Stimulated activated memory B cell treated with anti-CD40 and anti-IgM and Interleukin-4, amounts not matched to agents 10 μg/mL and 1 μg/mL and 100 μg/mL, for 72 hours (primary cell): ENCODE results near the gene ANGEL1.

ENCODE experiments used
- ATAC-seq: fragments of 150-1000 bp; cut with Tn5 transposase; 2 replicates; pipeline ENCODE4 v1.10.0; 2021
- H3K27ac Mint-ChIP-seq: one replicate; pipeline ENCODE4 v1.8.0; 2022; ENCODE audit warnings: mild to moderate bottlenecking, mixed read lengths
- H3K27me3 Mint-ChIP-seq: one replicate; pipeline ENCODE4 v1.8.0; 2022; ENCODE audit warnings: mixed read lengths
- H3K36me3 Mint-ChIP-seq: one replicate; pipeline ENCODE4 v1.8.0; 2022; ENCODE audit warnings: mixed read lengths
- H3K4me1 Mint-ChIP-seq: one replicate; pipeline ENCODE4 v1.8.0; 2022; ENCODE audit warnings: mixed read lengths
- H3K4me3 Mint-ChIP-seq: one replicate; pipeline ENCODE4 v1.8.0; 2022; ENCODE audit warnings: mild to moderate bottlenecking, moderate library complexity, mixed read lengths
- H3K9me3 Mint-ChIP-seq: one replicate; pipeline ENCODE4 v1.8.0; 2022; ENCODE audit warnings: mixed read lengths

The ANGEL1 gene

DNA sequence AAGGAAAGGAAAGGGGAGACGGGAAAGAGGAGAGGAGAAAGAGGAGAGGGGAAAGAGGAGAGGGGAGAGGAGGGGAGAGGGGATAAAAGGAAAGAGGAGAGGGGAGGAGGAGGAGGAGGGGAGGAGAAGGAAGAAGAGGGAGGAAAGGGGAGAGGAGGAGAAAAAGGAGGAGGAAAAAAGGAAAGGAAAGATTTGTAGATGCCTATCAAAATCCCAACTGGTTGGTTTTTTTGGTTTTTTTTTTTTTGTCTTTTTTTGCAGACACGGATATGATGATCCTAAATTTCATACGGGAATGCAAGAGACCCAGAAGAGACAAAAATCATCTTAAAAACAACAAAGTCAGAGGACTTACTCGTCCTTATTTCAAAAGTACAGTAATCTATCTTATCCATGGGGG is 19.4 kb downstream of the ANGEL1 start:
- no peak overlapping the region for H3K4me3 Mint-ChIP-seq
- H3K27me3 Mint-ChIP-seq: no peaks in the 10 kb centered on the region
- no peaks in the 10 kb centered on the region for H3K4me1 Mint-ChIP-seq
- peaks cover 3% of the 10 kb centered on the region for H3K9me3 Mint-ChIP-seq
- ATAC-seq: no peak
- H3K36me3 Mint-ChIP-seq: peaks cover 84% of the 10 kb centered on the region
- no peak overlapping the region for H3K27ac Mint-ChIP-seq

DNA sequence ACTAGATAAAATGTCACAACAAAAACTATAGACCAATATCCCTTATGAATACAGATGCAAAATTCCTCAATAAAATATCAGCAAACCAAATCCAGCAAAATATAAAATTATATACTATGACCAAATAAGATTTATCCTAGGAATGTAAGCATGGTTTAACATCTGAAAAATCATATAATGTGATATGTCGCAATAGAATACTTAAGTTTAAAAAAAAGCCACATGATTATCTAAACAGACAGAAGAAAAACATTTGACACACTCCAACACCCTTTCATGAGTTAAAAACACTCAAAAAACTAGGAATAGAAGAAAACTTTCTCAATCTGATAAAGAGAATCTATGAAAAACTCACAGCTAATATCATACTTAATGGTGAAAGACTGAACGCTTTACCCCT is 20.3 kb downstream of the ANGEL1 start:
- no peaks in the 10 kb centered on the region for H3K4me1 Mint-ChIP-seq
- H3K27me3 Mint-ChIP-seq: no peaks in the 10 kb centered on the region
- no peak overlapping the region for H3K27ac Mint-ChIP-seq
- peaks cover 84% of the 10 kb centered on the region for H3K36me3 Mint-ChIP-seq
- H3K4me3 Mint-ChIP-seq: no peak overlapping the region
- ATAC-seq: no peak
- H3K9me3 Mint-ChIP-seq: peaks cover 3% of the 10 kb centered on the region

DNA sequence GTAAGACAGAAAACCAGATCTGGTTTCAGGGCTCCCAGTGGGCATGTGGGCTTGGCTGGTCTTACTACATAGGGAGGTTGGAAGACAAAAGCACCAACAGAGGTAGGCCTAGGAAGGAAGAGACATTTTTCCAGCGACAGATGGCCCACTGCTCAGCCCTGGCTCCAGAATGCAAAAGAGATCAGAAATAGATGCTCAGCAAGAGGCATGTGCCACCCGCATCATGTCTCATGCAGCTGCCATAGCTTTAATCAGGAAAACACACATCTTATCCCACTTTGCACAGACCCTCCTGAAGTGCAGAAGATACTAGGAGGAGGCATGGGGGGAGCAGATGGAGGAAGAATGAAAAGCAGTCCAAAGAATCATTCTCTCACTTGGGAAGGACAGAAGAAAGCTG is 26.1 kb downstream of the ANGEL1 start:
- no peaks in the 10 kb centered on the region for H3K4me1 Mint-ChIP-seq
- no peaks in the 10 kb centered on the region for H3K27me3 Mint-ChIP-seq
- no peak overlapping the region for H3K27ac Mint-ChIP-seq
- H3K36me3 Mint-ChIP-seq: peaks cover 78% of the 10 kb centered on the region
- H3K9me3 Mint-ChIP-seq: peaks cover under 1% of the 10 kb centered on the region
- H3K4me3 Mint-ChIP-seq: no peak overlapping the region
- ATAC-seq: no peak

DNA sequence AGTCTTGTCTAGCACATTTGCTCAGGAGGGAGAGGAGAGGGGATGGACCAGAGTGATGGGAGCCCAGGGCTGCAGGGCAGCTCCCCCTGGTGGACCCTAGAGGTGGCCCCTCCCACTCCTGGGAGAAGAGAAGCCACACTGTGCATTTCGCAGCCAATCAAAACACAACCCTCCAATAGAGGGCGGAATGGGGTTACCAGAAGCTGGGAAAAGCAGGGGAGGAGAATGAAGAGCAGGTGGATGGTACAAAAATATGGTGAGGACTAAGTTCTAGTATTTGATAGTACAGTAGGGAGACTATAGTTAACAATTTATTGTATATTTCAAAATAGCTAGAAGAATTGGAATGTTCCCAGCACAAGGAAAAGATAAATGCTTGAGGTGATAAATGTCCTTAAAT is 27.8 kb downstream of the ANGEL1 start:
- Mint-ChIP-seq H3K9me3 (no peaks in the 10 kb centered on the region), H3K4me3 (no peak overlapping the region), H3K27ac (no peak overlapping the region)

DNA sequence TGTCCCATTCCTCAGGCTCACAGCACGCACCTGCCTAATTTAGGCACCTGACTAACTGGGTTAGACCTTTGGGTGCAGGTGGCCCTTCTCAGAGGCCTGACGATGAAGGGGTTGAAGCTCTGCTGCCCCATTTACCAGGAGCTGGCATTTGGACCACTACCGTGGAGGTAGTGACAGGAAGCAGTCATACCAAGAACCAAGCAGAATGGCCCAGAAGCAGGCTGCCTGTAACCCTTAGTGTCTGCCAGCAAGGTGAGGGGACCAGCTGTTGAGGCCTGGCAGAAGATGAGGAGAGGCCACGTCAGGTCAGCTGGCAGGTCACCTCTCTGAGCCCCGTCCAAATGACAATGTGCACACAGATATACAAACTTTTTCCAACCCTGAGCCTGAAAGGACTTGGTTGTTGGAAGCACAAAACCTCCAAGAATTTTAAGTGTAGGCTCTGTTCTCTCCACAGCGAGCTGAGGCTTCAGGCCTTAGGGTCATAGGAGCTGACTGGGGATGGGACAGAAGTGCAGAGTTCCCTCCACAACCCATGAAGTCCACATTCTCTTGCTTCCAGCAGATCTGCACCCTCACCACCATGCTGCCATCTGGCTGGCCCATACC is 28.3 kb downstream of the ANGEL1 start:
- Mint-ChIP-seq H3K9me3 (no peaks in the 10 kb centered on the region), H3K4me3 (no peak overlapping the region), H3K36me3 (peaks cover 74% of the 10 kb centered on the region), H3K27ac (no peak overlapping the region), H3K27me3 (no peaks in the 10 kb centered on the region), H3K4me1 (no peaks in the 10 kb centered on the region)
- ATAC-seq: no peak

More for the DNA sequence above, 27.8 kb downstream of the ANGEL1 start:
- Mint-ChIP-seq H3K27me3 (no peaks in the 10 kb centered on the region), H3K4me1 (no peaks in the 10 kb centered on the region), H3K36me3 (peaks cover 70% of the 10 kb centered on the region)
- ATAC-seq: peak; percentile 75

DNA sequence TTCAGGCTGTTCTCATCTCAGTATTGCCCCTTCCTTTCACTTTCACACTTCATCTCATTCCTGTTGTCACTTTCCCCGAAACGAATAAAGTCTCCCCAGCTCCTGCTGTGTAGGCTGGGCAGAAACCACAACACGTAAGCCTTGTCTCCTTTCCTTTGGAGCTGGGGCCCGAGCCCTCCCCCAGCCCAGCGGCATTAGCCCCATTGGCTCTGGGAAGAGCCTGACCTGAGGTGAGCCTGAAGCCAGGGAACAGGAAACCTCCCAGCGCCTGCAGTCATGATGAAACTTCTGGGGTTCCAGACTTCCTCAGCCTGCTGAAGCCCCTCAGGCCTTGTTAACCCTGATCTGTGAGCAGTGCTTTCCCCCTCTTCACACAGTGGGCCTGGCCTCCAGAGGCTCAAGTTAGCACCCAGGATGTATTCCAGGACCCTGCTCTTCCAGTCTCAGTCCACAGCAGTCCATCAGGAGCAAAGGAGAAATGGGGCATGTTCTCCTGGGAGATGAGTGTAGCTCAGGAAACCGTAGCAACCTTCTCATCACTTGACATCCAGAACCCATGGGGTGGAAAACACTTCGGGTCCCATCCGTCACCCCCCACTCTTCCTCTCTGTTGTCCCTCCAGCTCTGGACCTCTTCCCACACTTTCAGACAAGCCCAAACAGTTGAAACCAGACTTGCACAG is 29.7 kb downstream of the ANGEL1 start:
- Mint-ChIP-seq H3K36me3 (peaks cover 60% of the 10 kb centered on the region), H3K9me3 (no peaks in the 10 kb centered on the region), H3K4me3 (no peak overlapping the region), H3K27me3 (no peaks in the 10 kb centered on the region), H3K4me1 (no peaks in the 10 kb centered on the region), H3K27ac (no peak overlapping the region)
- no peak for ATAC-seq

DNA sequence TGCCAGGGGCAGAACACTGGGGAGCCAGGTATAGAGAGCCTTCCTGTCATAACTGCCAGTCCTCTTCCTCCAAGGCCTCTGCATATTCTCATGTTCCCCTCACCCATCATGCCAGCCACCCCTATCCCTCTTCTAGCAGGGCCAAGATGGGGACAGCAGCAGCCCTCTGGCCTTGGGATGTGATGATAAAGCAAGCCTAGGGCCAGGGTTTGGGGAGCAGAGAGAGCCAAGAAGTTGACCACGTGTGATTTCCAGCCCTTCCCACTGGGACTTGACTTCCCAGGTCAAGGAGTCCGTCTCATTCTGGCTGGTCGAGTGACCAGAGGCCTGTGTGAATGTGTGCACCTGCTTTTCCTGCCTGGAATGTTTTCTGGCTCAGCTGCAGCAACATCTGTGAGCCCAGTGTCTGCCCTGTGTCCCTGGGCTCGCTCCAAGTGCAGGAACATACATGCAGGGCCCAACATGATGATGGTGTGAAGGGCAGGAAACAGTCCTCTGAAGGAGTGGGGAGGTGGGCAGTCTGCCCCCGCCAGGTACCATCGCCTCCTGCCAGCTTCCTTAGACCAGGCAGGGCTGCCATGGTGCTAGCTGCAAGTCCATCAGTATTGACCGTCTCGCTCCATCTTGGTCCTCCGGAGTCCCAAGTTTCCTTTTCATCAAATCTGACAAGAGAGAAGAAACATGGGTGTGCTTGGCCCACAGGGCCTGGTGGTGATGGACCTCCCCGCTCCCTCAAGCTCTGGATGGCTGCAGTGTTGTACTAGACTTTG is 30.4 kb downstream of the ANGEL1 start:
- H3K27ac Mint-ChIP-seq: no peak overlapping the region
- no peaks in the 10 kb centered on the region for H3K4me1 Mint-ChIP-seq
- H3K9me3 Mint-ChIP-seq: no peaks in the 10 kb centered on the region
- H3K4me3 Mint-ChIP-seq: no peak overlapping the region
- peaks cover 53% of the 10 kb centered on the region for H3K36me3 Mint-ChIP-seq
- no peak for ATAC-seq
- H3K27me3 Mint-ChIP-seq: no peaks in the 10 kb centered on the region

DNA sequence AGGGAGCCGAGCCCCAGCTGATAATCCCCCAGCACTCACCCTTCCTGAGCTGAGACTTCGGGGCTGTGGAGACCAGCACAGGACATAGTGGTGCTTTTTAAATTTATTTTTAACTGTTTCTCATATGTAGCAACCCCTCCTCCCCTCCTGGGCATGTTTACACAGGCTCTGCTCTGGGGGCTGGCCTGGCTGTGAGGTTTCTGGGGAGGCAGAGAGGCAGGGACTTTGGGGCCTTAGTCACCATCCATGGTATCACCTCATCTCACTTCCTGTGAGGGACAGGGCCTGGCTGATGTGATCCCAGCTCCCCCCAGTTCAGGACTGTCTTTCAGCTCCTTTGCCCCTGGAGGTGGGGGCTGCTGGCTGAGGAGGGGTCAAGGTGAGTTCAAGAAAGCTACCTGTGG is 31.0 kb downstream of the ANGEL1 start:
- ATAC-seq: no peak
- Mint-ChIP-seq H3K4me3 (no peak overlapping the region), H3K27me3 (no peaks in the 10 kb centered on the region), H3K9me3 (no peaks in the 10 kb centered on the region), H3K4me1 (no peaks in the 10 kb centered on the region), H3K36me3 (peaks cover 46% of the 10 kb centered on the region), H3K27ac (no peak overlapping the region)

DNA sequence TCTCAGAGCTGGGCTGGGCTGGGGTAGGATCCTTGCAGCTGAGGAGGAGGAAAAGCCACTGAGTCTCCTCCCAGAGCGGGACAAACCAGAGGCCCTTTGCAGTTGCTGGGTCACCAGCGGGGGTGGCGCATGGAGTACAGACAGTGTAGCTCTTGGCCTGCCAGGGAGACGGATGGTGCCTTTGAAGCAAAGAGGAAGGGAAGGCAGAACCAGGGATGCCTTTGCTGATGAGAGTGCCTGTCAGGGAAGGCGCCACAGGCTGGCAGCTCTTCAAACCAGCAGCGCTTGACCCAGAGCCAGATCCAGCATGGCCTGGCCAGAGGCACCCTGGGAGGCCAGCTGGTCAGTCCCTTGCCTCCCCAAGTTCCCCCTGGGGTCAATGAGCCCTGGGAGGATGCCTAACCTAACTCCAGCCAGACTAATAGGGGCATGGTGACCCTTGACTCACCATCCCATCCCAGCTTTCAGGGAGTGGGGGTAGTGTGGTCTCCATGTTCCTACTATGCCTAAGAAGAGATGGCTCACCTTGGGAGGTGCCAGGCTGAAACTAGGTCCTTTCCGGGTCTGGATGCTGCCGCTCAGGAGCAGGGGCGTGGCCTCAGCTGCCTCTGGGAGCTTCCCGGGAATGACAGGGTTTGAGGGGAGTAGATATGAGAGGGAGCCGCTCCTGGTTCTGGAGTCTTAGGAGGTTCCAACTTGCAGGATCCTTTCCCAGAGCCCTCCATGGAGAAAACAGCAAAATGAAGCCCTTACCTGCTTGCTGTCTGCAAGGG is 31.6 kb downstream of the ANGEL1 start:
- no peak overlapping the region for H3K4me3 Mint-ChIP-seq
- H3K9me3 Mint-ChIP-seq: no peaks in the 10 kb centered on the region
- peaks cover 40% of the 10 kb centered on the region for H3K36me3 Mint-ChIP-seq
- H3K27ac Mint-ChIP-seq: no peak overlapping the region
- H3K27me3 Mint-ChIP-seq: no peaks in the 10 kb centered on the region
- no peaks in the 10 kb centered on the region for H3K4me1 Mint-ChIP-seq
- ATAC-seq: no peak

DNA sequence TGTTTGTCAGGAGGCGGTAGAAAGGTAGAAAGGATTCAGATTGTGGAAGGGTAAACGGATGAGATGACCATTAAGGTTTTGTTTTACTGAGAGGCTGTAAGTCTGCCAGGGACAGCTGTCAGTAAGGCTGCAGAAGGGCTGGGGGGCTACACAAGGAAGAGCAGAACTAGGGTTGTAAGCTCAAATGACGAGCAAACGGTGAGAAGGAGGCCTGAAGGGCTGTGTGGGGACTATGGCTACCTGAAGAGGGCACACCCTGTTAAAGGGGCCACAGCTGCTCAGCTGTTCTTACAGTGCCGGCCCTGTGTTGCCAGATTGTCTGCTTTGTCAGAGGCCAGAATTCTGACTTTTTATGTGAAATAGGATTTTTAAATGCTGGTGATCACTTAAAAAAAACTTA is 32.3 kb downstream of the ANGEL1 start:
- Mint-ChIP-seq H3K36me3 (peaks cover 37% of the 10 kb centered on the region), H3K4me3 (no peak overlapping the region), H3K27ac (no peak overlapping the region), H3K27me3 (peaks cover 2% of the 10 kb centered on the region), H3K9me3 (no peaks in the 10 kb centered on the region), H3K4me1 (no peaks in the 10 kb centered on the region)
- no peak for ATAC-seq

DNA sequence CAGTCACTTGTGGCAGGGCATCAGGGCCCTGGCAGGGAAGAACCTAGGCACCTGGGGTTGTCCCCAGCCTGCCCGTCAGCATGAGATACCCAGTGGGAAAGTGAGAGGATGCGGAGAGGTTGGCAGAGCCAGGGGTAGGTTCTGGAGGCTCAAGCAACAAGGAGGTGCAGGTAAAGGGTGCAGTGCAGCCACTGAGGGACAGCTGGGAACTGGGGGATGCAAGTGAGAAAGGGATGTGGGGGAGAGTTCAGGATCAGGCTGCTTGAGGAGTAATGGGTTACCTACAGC is 32.7 kb downstream of the ANGEL1 start:
- H3K27me3 Mint-ChIP-seq: peaks cover 6% of the 10 kb centered on the region
- no peak for ATAC-seq
- no peaks in the 10 kb centered on the region for H3K9me3 Mint-ChIP-seq
- H3K36me3 Mint-ChIP-seq: peaks cover 36% of the 10 kb centered on the region
- H3K27ac Mint-ChIP-seq: no peak overlapping the region
- no peaks in the 10 kb centered on the region for H3K4me1 Mint-ChIP-seq
- H3K4me3 Mint-ChIP-seq: no peak overlapping the region

DNA sequence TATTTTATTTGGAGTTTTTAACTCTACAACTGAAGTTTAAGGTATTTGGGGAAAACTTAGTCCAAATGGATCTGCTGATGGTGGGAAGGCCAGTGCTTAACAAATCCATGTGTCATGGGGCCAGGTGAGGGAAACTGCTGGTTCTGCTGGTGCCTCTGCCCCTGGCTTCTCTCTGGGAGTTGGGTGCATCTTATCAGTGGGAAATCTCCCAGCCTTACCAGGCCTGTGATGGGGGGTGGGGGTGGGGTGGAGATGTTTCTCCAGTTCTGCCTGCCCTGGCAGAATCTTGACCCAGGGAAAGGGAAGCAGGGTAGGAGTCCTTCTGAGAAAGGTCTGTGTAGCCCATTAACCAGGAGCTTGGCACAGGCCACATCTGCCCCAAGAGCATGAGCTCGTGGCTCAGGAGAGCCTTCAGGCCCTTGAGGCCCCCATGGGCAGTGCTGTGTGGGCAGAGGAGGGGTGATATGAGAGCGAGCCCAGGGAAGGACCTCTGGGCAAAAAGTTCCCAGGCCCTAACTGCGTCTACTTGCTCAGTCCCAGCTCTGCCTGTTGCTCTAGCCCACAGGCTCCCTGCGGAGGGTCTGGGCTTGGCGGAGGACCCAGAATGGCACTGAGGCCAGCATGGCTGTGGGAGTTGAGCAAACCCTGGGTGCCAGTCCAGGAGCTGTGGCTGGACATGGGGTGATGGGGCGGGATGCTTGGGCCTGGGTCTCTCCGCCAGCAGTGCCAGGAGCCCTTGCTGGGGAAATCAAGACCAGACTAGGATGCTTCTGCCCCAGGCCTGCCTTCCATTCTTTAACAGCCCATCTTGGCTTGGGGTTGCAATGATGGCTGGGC is 33.2 kb downstream of the ANGEL1 start:
- no peak overlapping the region for H3K4me3 Mint-ChIP-seq
- no peak for ATAC-seq
- no peaks in the 10 kb centered on the region for H3K4me1 Mint-ChIP-seq
- H3K9me3 Mint-ChIP-seq: no peaks in the 10 kb centered on the region
- peaks cover 10% of the 10 kb centered on the region for H3K27me3 Mint-ChIP-seq
- peaks cover 30% of the 10 kb centered on the region for H3K36me3 Mint-ChIP-seq
- H3K27ac Mint-ChIP-seq: no peak overlapping the region

DNA sequence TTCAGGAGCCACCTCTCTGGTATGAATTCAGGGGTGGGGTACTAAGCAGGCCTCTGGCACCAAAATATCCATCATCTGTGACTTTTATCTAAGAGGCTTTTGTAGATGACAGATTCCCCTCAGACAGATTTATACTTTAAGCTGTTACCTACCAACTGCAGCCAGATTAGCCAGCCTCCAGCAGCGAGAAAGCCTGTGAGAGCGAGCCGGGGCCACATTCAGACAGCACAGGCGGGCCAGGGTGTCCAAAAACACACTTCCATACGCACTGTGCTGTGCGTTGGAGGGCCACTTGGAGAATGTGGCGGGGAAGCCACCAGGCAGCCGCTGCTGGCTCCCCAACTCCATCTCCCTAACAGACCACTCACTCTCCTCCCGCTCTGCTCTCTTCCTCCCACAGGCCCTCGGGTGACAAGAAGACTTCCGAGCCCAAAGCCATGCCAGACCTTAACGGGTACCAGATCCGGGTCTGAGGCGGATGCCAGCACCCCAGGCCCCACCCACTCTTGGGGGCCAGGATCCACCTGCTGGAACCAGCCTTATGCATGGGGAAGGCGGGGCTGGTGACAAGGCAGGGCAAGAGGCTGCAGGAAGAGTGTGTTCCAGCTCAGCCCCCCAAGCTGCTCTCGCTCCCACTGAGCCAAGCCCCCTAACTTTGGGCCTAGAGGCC is 34.0 kb downstream of the ANGEL1 start:
- Mint-ChIP-seq H3K9me3 (no peaks in the 10 kb centered on the region), H3K36me3 (peaks cover 26% of the 10 kb centered on the region), H3K27ac (no peak overlapping the region), H3K4me3 (no peak overlapping the region), H3K27me3 (peaks cover 15% of the 10 kb centered on the region), H3K4me1 (no peaks in the 10 kb centered on the region)
- no peak for ATAC-seq

DNA sequence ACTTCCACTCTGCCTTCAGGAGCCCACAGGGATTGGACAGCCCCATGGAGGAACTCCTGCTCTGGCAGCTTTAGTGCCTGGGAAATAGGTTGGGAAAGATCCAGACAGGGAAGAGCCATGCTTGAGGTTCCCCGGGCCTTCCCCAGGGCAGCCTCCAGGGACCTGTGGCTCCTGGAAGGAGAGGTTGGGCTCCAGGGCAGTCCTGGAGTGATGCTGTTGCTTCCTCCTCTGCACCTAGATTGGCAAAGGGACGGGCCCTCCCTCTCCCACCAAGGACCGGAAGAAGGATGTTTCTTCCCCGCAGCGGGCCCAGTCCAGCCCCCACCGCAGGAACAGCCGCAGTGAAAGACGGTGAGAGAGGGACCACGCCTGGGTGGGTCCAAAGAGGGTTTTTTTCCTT is 35.0 kb downstream of the ANGEL1 start:
- H3K27ac Mint-ChIP-seq: no peak overlapping the region
- H3K9me3 Mint-ChIP-seq: no peaks in the 10 kb centered on the region
- peaks cover 17% of the 10 kb centered on the region for H3K36me3 Mint-ChIP-seq
- H3K4me1 Mint-ChIP-seq: peaks cover 4% of the 10 kb centered on the region
- no peak for ATAC-seq
- H3K27me3 Mint-ChIP-seq: peaks cover 20% of the 10 kb centered on the region
- no peak overlapping the region for H3K4me3 Mint-ChIP-seq
